ENCODE measurements around the gene ABCC1. TPM values are rescaled to one million over a fixed set of nuclear protein-coding genes. Genes with fewer than 3 reads are reported as not detected.

Gene ABCC1
- total RNA-seq, 1 donor from 2014 or later = 38.7 TPM

DNA sequence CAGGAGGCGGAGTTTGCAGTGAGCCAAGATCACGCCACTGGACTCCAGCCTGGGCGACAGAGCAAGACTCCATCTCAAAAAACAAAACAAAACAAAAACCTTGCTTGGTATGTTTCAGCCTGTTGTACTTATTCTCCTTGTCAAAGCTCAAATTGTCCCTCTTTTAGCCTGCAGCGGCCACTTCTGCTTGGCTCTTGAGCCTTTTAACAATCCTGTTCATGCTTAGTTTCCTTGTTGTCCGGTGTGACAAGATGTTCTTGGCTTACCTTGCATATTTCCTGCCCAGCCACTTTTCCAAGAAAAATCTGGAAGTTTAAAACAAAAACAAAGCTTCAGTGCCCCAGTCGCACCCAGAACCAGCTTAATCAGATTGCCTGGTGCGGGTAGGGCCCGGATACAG lies 81.0 kb downstream of the ABCC1 start:
- TF ChIP-seq CTCF (conservative IDR thresholded peaks at IDR 0.05) = no peak
- no peak for DNase-seq (ENCODE audit: low read depth, low spot score)
- Mint-ChIP-seq H3K4me1 (peaks cover 23% of the 10 kb centered on the region), H3K27ac (ENCODE audit: unreplicated experiment) (no peak overlapping the region), H3K9me3 (no peaks in the 10 kb centered on the region), H3K36me3 (ENCODE audit: low read depth) (peaks cover 5% of the 10 kb centered on the region), H3K27me3 (ENCODE audit: low read depth) (no peaks in the 10 kb centered on the region), H3K4me3 (no peak overlapping the region)

GRCh38 chr16:16031401-16031800 lies 82.0 kb downstream of the ABCC1 start:
- Mint-ChIP-seq H3K9me3 (no peaks in the 10 kb centered on the region), H3K27me3 (ENCODE audit: low read depth) (no peaks in the 10 kb centered on the region)

DNA sequence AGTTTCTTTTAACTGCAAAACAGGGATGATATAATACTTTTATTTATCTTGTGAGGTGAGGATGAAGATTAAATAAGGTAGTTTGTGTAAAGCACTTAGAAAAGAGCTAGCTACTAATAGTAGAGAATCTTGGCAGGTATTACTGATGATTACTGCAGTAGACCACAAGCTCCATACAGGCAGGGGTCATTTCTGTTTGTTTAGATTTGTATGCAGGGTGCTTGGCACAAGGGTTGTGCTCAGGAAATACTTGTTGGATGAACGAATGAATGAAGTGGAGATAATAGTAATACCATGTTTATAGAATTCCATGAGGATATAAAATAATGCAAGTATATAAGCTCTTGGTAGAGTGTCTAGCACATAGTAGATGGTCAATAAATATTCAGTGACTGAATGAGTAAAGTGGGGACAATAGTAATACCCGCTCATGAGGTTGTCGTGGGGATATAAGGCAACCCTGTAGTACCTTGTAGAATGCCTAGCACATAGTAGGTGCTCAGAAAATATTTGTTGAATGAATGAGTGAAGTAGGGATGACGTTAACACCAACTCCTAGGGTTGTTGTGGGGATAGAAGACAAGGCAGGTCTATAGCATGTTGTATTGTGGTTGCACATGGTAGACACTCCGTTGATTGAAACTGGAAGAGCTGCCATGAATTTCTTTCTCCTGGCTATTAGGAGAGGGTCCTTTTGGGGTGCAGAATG lies 83.0 kb downstream of the ABCC1 start:
- H3K4me3 Mint-ChIP-seq = no peak overlapping the region
- TF ChIP-seq CTCF (conservative IDR thresholded peaks at IDR 0.05) = no peak
- peaks cover 17% of the 10 kb centered on the region for H3K4me1 Mint-ChIP-seq
- peaks cover 14% of the 10 kb centered on the region for H3K36me3 Mint-ChIP-seq (ENCODE audit: low read depth)
- no peak overlapping the region for H3K27ac Mint-ChIP-seq (ENCODE audit: unreplicated experiment)
- H3K27me3 Mint-ChIP-seq (ENCODE audit: low read depth) = no peaks in the 10 kb centered on the region
- no peaks in the 10 kb centered on the region for H3K9me3 Mint-ChIP-seq
- DNase-seq (ENCODE audit: low read depth, low spot score) = no peak

More at GRCh38 chr16:16031401-16031800, 82.0 kb downstream of the ABCC1 start:
- Mint-ChIP-seq H3K4me3 (no peak overlapping the region), H3K27ac (ENCODE audit: unreplicated experiment) (no peak overlapping the region), H3K36me3 (ENCODE audit: low read depth) (peaks cover 8% of the 10 kb centered on the region), H3K4me1 (peaks cover 21% of the 10 kb centered on the region)
- no peak for TF ChIP-seq CTCF (conservative IDR thresholded peaks at IDR 0.05)
- no peak for DNase-seq (ENCODE audit: low read depth, low spot score)

DNA sequence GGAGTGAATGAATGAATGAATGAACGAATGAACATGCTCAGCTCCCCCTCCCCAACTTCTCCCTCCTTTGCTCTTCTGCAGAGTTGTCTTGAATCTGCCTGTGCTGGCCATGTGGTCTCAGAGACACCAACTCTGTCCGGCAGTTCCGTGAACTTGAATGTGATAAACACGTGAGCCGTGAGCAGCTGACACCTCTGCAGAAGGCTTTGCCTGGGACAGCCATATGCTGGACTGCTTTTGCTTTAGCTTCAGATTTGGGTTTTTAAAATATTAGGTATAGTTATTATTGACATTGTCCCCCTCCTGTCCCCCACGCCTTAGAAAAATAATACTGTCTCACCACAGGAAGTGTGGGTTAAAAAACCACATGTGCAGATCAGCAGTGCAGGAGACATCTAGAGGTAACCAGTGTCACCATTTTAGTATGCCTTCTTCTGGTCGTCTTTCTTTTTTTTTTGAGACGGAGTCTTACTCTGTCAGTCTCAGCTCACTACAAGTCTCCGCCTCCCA lies 83.8 kb downstream of the ABCC1 start:
- Mint-ChIP-seq H3K4me1 (peaks cover 9% of the 10 kb centered on the region), H3K4me3 (no peak overlapping the region), H3K36me3 (ENCODE audit: low read depth) (peaks cover 19% of the 10 kb centered on the region), H3K27ac (ENCODE audit: unreplicated experiment) (no peak overlapping the region), H3K9me3 (no peaks in the 10 kb centered on the region), H3K27me3 (ENCODE audit: low read depth) (no peaks in the 10 kb centered on the region)
- no peak for DNase-seq (ENCODE audit: low read depth, low spot score)
- TF ChIP-seq CTCF (conservative IDR thresholded peaks at IDR 0.05) = no peak

GRCh38 chr16:16036359-16036792 lies 87.0 kb downstream of the ABCC1 start:
- H3K4me3 Mint-ChIP-seq = no peak overlapping the region
- no peak for TF ChIP-seq CTCF (conservative IDR thresholded peaks at IDR 0.05)
- H3K27me3 Mint-ChIP-seq (ENCODE audit: low read depth) = no peaks in the 10 kb centered on the region
- H3K9me3 Mint-ChIP-seq = no peaks in the 10 kb centered on the region
- no peak for DNase-seq (ENCODE audit: low read depth, low spot score)
- H3K4me1 Mint-ChIP-seq = peaks cover 6% of the 10 kb centered on the region
- H3K27ac Mint-ChIP-seq (ENCODE audit: unreplicated experiment) = no peak overlapping the region
- H3K36me3 Mint-ChIP-seq (ENCODE audit: low read depth) = peaks cover 20% of the 10 kb centered on the region

Data from neural crest cell (in vitro differentiated cells).